OCI-LY7 (cell line): ENCODE results near the gene PAK6. TPM values are rescaled to one million over a fixed set of nuclear protein-coding genes. Genes with fewer than 3 reads are reported as not detected.

ENCODE experiments used
- BruUV-seq: library from RNA; stranded (reverse); fragments of 400-500 nt; replicated peaks from 2 replicates; lab custom pipeline; 2021; lab: Mats Ljungman, UMichigan
- CTCF ChIA-PET: fragments of 300-600 bp; sonication (Branson Sonifier 250); formaldehyde crosslinking; loops from one replicate; lab custom pipeline; 2022; ENCODE audit warnings: antibody characterized with exemption; ENCODE audit not compliant: unreplicated experiment; lab: Charles Lee
- POLR2A ChIA-PET: fragments of 300-600 bp; sonication (Branson Sonifier 250); formaldehyde crosslinking; loops from one replicate; lab custom pipeline; 2022; ENCODE audit warnings: antibody characterized with exemption; lab: Charles Lee
- DNase-seq: peaks from one replicate; pipeline ENCODE4 v3.0.0-alpha.2; 2015; ENCODE audit warnings: low spot score
- H2AFZ ChIP-seq: fragments of 200-600 bp; sonication (generic), shearing (Covaris generic); 2 replicates; pipeline ENCODE4 v1.6.1; 2014; ENCODE audit warnings: mild to moderate bottlenecking, antibody characterized with exemption, low read length, moderate library complexity
- H3K27ac ChIP-seq: fragments of 200-600 bp; sonication (generic); 2 replicates; pipeline ENCODE4 v1.5.1; 2014; ENCODE audit warnings: mixed run types, low read depth, mild to moderate bottlenecking, moderate library complexity, low read length, inconsistent platforms; ENCODE audit not compliant: poor library complexity, severe bottlenecking
- H3K36me3 ChIP-seq: fragments of 200-600 bp; sonication (generic); 2 replicates; pipeline ENCODE4 v1.6.1; 2014; ENCODE audit warnings: mild to moderate bottlenecking, antibody characterized with exemption, low read length, moderate library complexity, mixed read lengths; ENCODE audit not compliant: insufficient read depth
- H3K4me1 ChIP-seq: fragments of 200-600 bp; sonication (generic); 2 replicates; pipeline ENCODE4 v1.5.1; 2014; ENCODE audit warnings: mild to moderate bottlenecking, low read length; ENCODE audit not compliant: insufficient read depth, poor library complexity, severe bottlenecking
- H3K4me2 ChIP-seq: fragments of 200-600 bp; sonication (generic); 2 replicates; pipeline ENCODE4 v1.6.1; 2014; ENCODE audit warnings: mild to moderate bottlenecking, low read length
- H3K4me3 ChIP-seq: fragments of 200-600 bp; sonication (generic); 2 replicates; pipeline ENCODE4 v1.5.1; 2014; ENCODE audit warnings: mild to moderate bottlenecking, low read depth, low read length; ENCODE audit not compliant: poor library complexity, severe bottlenecking
- H3K79me2 ChIP-seq: fragments of 200-600 bp; sonication (generic); 2 replicates; pipeline ENCODE4 v1.6.1; 2016; ENCODE audit warnings: low read depth, mild to moderate bottlenecking, low read length, moderate library complexity, mixed read lengths; ENCODE audit not compliant: insufficient read depth
- H3K9me2 ChIP-seq: fragments of 200-600 bp; sonication (generic); 2 replicates; pipeline ENCODE4 v1.6.1; 2016; ENCODE audit warnings: mild to moderate bottlenecking, low read length, mixed read lengths; ENCODE audit not compliant: insufficient read depth
- H3K9me3 ChIP-seq: fragments of 200-600 bp; sonication (generic); 2 replicates; pipeline ENCODE4 v1.6.1; 2014; ENCODE audit warnings: mild to moderate bottlenecking, mixed run types, low read length, mixed read lengths
- H4K20me1 ChIP-seq: fragments of 200-600 bp; sonication (generic); 2 replicates; pipeline ENCODE4 v1.6.1; 2014; ENCODE audit warnings: mild to moderate bottlenecking, antibody characterized with exemption, low read length, moderate library complexity, mixed read lengths; ENCODE audit not compliant: insufficient read depth
- CTCF ChIP-seq: fragments of 200-600 bp; sonication (generic); conservative IDR thresholded peaks from 2 replicates; pipeline ENCODE4 v1.5.1; 2014; ENCODE audit warnings: mild to moderate bottlenecking, antibody characterized with exemption, low read length, moderate library complexity, mixed read lengths
- EZH2phosphoT487 ChIP-seq: fragments of 200-600 bp; sonication (generic); IDR thresholded peaks from 2 replicates; pipeline ENCODE4 v1.6.1; 2018; ENCODE audit warnings: low read depth, borderline replicate concordance, mild to moderate bottlenecking, mixed run types, antibody characterized with exemption, low read length, moderate library complexity, mixed read lengths
- intact Hi-C: fragments of 100-400 bp; cut with micrococcal nuclease; formaldehyde crosslinking; loops from one replicate; pipeline ENCODE4 v1.10.0; 2022; ENCODE audit not compliant: unreplicated experiment
- total RNA-seq, 2 experiments: library from RNA; depleted of rRNA in 1 of 2; stranded (reverse); fragments of >200 nt in 1 of 2; shearing (Covaris generic) in 1 of 2; gene quantifications; 2 replicates each; pipeline ENCODE4 v1.2.3, GENCODE V29; 2014 to 2022

PAK6 gene
- total RNA-seq, 2 experiments from 2014 or later: 0.03 TPM; not detected in 1

- ChIA-PET POLR2A (no interaction called here), CTCF (no interaction called here)
- no peaks in the 10 kb centered on the region for H3K4me1 ChIP-seq
- DNase-seq: no peak
- H3K4me2 ChIP-seq: no peak overlapping the region
- intact Hi-C loops: no loop called here
- H3K9me3 ChIP-seq: peaks cover 6% of the 10 kb centered on the region
- no peak overlapping the region for H3K27ac ChIP-seq
- no peaks in the 10 kb centered on the region for H3K79me2 ChIP-seq
- no peaks in the 10 kb centered on the region for H3K36me3 ChIP-seq
- no peak overlapping the region for H3K4me3 ChIP-seq
- TF ChIP-seq CTCF: no peak
- no peak for TF ChIP-seq EZH2phosphoT487
- no peaks in the 10 kb centered on the region for H3K9me2 ChIP-seq
- no peaks in the 10 kb centered on the region for H4K20me1 ChIP-seq
- H2AFZ ChIP-seq: no peak overlapping the region
- BruUV-seq: no TSS peak
Measured at GRCh38 chr15:40295877-40296560, 57.2 kb downstream of the PAK6 start.

DNA sequence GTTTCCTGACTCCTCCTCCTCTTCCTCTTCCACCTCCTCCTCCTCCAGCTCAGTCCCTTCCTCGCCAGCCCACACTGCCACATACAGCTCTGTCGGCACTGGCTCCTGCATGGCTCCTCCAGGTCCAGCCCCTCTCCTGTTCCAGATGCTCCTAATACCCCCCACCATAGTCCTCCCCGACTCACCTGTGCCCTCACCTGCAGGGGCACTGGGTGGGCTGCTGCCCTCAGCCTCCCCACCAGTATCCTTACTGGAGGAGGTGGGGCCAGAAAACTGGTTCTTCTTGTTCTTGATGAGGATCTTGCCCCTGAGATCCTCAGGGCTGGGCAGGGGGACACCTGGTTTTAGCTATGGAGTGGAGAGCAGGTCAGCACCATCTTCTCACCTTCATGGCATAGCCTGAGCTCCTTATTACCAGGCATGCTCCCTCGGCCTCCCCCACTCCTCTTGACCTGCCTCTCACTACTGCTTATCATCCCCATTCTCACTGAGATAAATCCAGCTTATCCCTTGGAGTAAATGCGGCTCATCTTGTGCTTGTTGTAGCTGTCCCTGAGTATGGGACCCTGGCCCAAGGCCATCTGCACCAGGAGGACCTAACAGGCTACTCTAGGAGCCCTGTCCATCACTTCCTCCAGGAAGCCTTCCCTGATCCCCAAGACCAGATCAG, 57.8 kb downstream of the PAK6 start:
- H3K4me2 ChIP-seq: no peak overlapping the region

More for the DNA sequence above, 57.8 kb downstream of the PAK6 start:
- Histone ChIP-seq H3K9me2 (no peaks in the 10 kb centered on the region), H3K79me2 (no peaks in the 10 kb centered on the region), H2AFZ (no peak overlapping the region), H3K9me3 (peaks cover 6% of the 10 kb centered on the region), H3K36me3 (no peaks in the 10 kb centered on the region), H4K20me1 (no peaks in the 10 kb centered on the region), H3K27ac (no peak overlapping the region), H3K4me1 (no peaks in the 10 kb centered on the region), H3K4me3 (no peak overlapping the region)
- ChIA-PET POLR2A (no interaction called here), CTCF (no interaction called here)
- DNase-seq: no peak
- TF ChIP-seq CTCF: no peak
- intact Hi-C loops: no loop called here
- no TSS peak for BruUV-seq
